GM23338 (cell line): ENCODE measurements around the gene IPCEF1. TPM values are rescaled to one million over a fixed set of nuclear protein-coding genes. Genes with fewer than 3 reads are reported as not detected.

Experiments
- ATAC-seq: fragments of 200-7000 bp; cut with Tn5 transposase; 3 replicates; pipeline ENCODE4 v1.9.1; 2020
- DNase-seq: peaks from one replicate; pipeline ENCODE4 v3.0.0-alpha.2; 2015; ENCODE audit warnings: low spot score
- H2AFZ ChIP-seq: fragments of 200-600 bp; sonication (generic); 2 replicates; pipeline ENCODE4 v1.8.0; 2016; ENCODE audit warnings: antibody characterized with exemption, mild to moderate bottlenecking, moderate library complexity
- H3F3A ChIP-seq: fragments of 200-600 bp; sonication (generic); replicated peaks from 2 replicates; pipeline ENCODE4 v1.8.0; 2017; ENCODE audit warnings: antibody characterized with exemption, mixed run types, low read depth
- H3K27ac ChIP-seq: fragments of 200-600 bp; sonication (generic); 2 replicates; pipeline ENCODE4 v1.6.1; 2016; ENCODE audit warnings: low read depth
- H3K27me3 ChIP-seq: fragments of 200-600 bp; sonication (generic); 2 replicates; pipeline ENCODE4 v1.8.0; 2016; ENCODE audit warnings: mild to moderate bottlenecking, mixed run types, moderate library complexity; ENCODE audit not compliant: insufficient read depth
- H3K36me3 ChIP-seq: fragments of 200-600 bp; sonication (generic); 2 replicates; pipeline ENCODE4 v1.8.0; 2016; ENCODE audit warnings: mild to moderate bottlenecking; ENCODE audit not compliant: insufficient read depth
- H3K4me1 ChIP-seq: fragments of 200-600 bp; sonication (generic); 2 replicates; pipeline ENCODE4 v1.8.0; 2016; ENCODE audit warnings: mild to moderate bottlenecking, moderate library complexity; ENCODE audit not compliant: insufficient read depth
- H3K4me2 ChIP-seq: fragments of 200-600 bp; sonication (generic); 2 replicates; pipeline ENCODE4 v1.7.1; 2017; ENCODE audit warnings: mixed run types
- H3K4me3 ChIP-seq: fragments of 200-600 bp; sonication (generic); 2 replicates; pipeline ENCODE4 v1.6.1; 2016; ENCODE audit warnings: mixed run types
- H3K79me2 ChIP-seq: fragments of 200-600 bp; sonication (generic); replicated peaks from 2 replicates; pipeline ENCODE4 v1.8.0; 2017; ENCODE audit warnings: mild to moderate bottlenecking; ENCODE audit not compliant: insufficient read depth
- H3K9me2 ChIP-seq: fragments of 200-600 bp; sonication (generic); 2 replicates; pipeline ENCODE4 v1.8.0; 2017; ENCODE audit not compliant: insufficient read depth
- H4K20me1 ChIP-seq: fragments of 200-600 bp; sonication (generic); replicated peaks from 2 replicates; pipeline ENCODE4 v1.8.0; 2017; ENCODE audit warnings: mild to moderate bottlenecking; ENCODE audit not compliant: insufficient read depth
- H3K27ac Mint-ChIP-seq: 2 replicates; pipeline ENCODE4 v1.8.0; 2020; ENCODE audit warnings: inconsistent platforms, mild to moderate bottlenecking, moderate library complexity, mixed read lengths
- H3K27me3 Mint-ChIP-seq: 3 replicates; pipeline ENCODE4 v1.8.0; 2022; ENCODE audit warnings: low read depth, mild to moderate bottlenecking, moderate library complexity, mixed read lengths, inconsistent platforms; ENCODE audit not compliant: insufficient read depth, poor library complexity
- H3K36me3 Mint-ChIP-seq: 3 replicates; pipeline ENCODE4 v1.8.0; 2021; ENCODE audit warnings: low read depth, mild to moderate bottlenecking, inconsistent platforms, moderate library complexity, mixed read lengths
- H3K4me1 Mint-ChIP-seq: 3 replicates; pipeline ENCODE4 v1.8.0; 2020; ENCODE audit warnings: mild to moderate bottlenecking, inconsistent platforms, mixed read lengths
- H3K4me3 Mint-ChIP-seq: 3 replicates; pipeline ENCODE4 v1.8.0; 2021; ENCODE audit warnings: moderate library complexity, mild to moderate bottlenecking, inconsistent platforms, mixed read lengths
- H3K9me3 Mint-ChIP-seq: 3 replicates; pipeline ENCODE4 v1.8.0; 2020; ENCODE audit warnings: moderate library complexity, mild to moderate bottlenecking, inconsistent platforms, mixed read lengths
- CREB1 ChIP-seq: fragments of 250-450 bp; sonication (Bioruptor Pico); IDR thresholded peaks from 2 replicates; pipeline ENCODE4 v1.5.0; 2020; ENCODE audit warnings: low read depth, mild to moderate bottlenecking, moderate library complexity
- CTCF ChIP-seq, 2 experiments: fragments of 200-600 bp in 1 of 2; sonication (generic) in 1 of 2; conservative IDR thresholded peaks; 2 replicates each; pipeline versions ENCODE4 v1.5.1 to v1.6.1; 2016 to 2017; ENCODE audit warnings: antibody characterized with exemption in 2 of 2, low read depth in 2 of 2, mild to moderate bottlenecking in 2 of 2, moderate library complexity in 1 of 2
- ETS1 ChIP-seq: IDR thresholded peaks from 2 replicates; pipeline ENCODE4 v1.6.1; 2016; ENCODE audit warnings: antibody characterized with exemption
- EZH2 ChIP-seq: fragments of 200-600 bp; sonication (generic); IDR thresholded peaks from one replicate; pipeline ENCODE4 v1.8.0; 2017; ENCODE audit warnings: antibody characterized with exemption, mild to moderate bottlenecking, low read depth; ENCODE audit not compliant: unreplicated experiment
- EZH2phosphoT487 ChIP-seq: fragments of 200-600 bp; sonication (generic); IDR thresholded peaks from one replicate; pipeline ENCODE4 v1.8.1; 2018; ENCODE audit warnings: antibody characterized with exemption; ENCODE audit not compliant: unreplicated experiment
- JUNB ChIP-seq: IDR thresholded peaks from one replicate; pipeline ENCODE4 v1.6.1; 2016; ENCODE audit warnings: antibody characterized with exemption; ENCODE audit not compliant: unreplicated experiment
- NANOG ChIP-seq: IDR thresholded peaks from 2 replicates; pipeline ENCODE4 v1.6.1; 2016; ENCODE audit warnings: antibody characterized with exemption, borderline replicate concordance
- POLR2AphosphoS5 ChIP-seq: IDR thresholded peaks from 2 replicates; pipeline ENCODE4 v1.6.1; 2016; ENCODE audit warnings: antibody characterized with exemption, low read depth
- REST ChIP-seq: IDR thresholded peaks from one replicate; pipeline ENCODE4 v1.6.1; 2018; ENCODE audit warnings: antibody characterized with exemption; ENCODE audit not compliant: unreplicated experiment
- STAT1 ChIP-seq: IDR thresholded peaks from one replicate; pipeline ENCODE4 v1.6.1; 2016; ENCODE audit warnings: antibody characterized with exemption; ENCODE audit not compliant: unreplicated experiment
- ZNF114 ChIP-seq: fragments of 250-450 bp; sonication (Bioruptor Pico); IDR thresholded peaks from 2 replicates; pipeline ENCODE4 v1.5.0; 2020; ENCODE audit warnings: mild to moderate bottlenecking, moderate library complexity
- ZNF331 ChIP-seq: fragments of 250-450 bp; sonication (Bioruptor Pico); IDR thresholded peaks from 2 replicates; pipeline ENCODE4 v1.5.0; 2020; ENCODE audit warnings: low read depth, mild to moderate bottlenecking, moderate library complexity
- polyA plus RNA-seq: library from polyadenylated mRNA; unstranded; fragments of >200 nt; fragmentation: Nextera tagmentation; extraction: Ambion mirVana; gene quantifications from 2 replicates; pipeline ENCODE4 v1.2.1, GENCODE V29; 2016
- total RNA-seq: library from RNA; depleted of rRNA; stranded (reverse); fragments of >200 nt; shearing (Covaris generic); gene quantifications from 2 replicates; pipeline ENCODE4 v1.2.3, GENCODE V29; 2014
- TF ChIP-seq, protein P1 (sequence below): fragments of 250-450 bp; sonication (Bioruptor Pico); IDR thresholded peaks from 2 replicates; pipeline ENCODE4 v1.5.0; 2020; ENCODE audit warnings: mild to moderate bottlenecking, moderate library complexity

IPCEF1 gene
- total and polyA plus RNA-seq, 2 experiments from 2014 or later = 0.15 to 1.8 TPM

DNA sequence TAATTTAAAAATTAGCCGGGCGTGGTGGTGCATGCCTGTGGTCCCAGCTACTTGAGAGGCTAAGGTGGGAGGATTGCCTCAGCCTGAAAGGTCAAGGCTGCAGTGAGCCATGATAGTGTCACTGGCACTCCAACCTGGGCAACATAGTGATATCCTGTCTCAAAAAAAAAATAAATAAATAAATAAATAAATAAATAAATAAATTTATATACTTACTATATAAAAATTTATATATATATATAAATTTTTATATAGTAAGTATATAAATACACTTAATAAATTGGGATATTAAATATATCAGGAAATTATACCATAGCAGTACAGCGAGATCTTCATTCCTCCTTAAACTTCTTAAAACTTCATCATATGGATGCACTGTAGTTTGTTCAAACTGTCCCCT lies 23.0 kb upstream of the IPCEF1 start:
- no peaks in the 10 kb centered on the region for H4K20me1 ChIP-seq
- H3K27me3 Mint-ChIP-seq = peaks cover 2% of the 10 kb centered on the region
- DNase-seq = no peak

More for the DNA sequence above, 23.0 kb upstream of the IPCEF1 start:
- no peak overlapping the region for H3K27ac Mint-ChIP-seq
- no peaks in the 10 kb centered on the region for H3F3A ChIP-seq
- H3K9me2 ChIP-seq = no peaks in the 10 kb centered on the region
- no peak overlapping the region for H3K4me2 ChIP-seq
- H3K4me3 Mint-ChIP-seq = no peak overlapping the region
- H3K36me3 ChIP-seq = no peaks in the 10 kb centered on the region
- no peak overlapping the region for H3K27ac ChIP-seq
- no peaks in the 10 kb centered on the region for H3K4me1 ChIP-seq
- peaks cover 9% of the 10 kb centered on the region for H3K4me1 Mint-ChIP-seq
- H3K79me2 ChIP-seq = no peaks in the 10 kb centered on the region
- TF ChIP-seq ZNF331 (no peak), STAT1 (no peak), EZH2 (no peak), CREB1 (CRISPR knock-in tag) (no peak), JUNB (no peak), ZNF114 (no peak), CTCF (conservative IDR thresholded peaks at IDR 0.05; ENCODE audit: low read depth in 2 of 2) (no peak), ETS1 (no peak), EZH2phosphoT487 (no peak), REST (no peak), NANOG (no peak), POLR2AphosphoS5 (no peak)
- TF ChIP-seq, protein P1, sequence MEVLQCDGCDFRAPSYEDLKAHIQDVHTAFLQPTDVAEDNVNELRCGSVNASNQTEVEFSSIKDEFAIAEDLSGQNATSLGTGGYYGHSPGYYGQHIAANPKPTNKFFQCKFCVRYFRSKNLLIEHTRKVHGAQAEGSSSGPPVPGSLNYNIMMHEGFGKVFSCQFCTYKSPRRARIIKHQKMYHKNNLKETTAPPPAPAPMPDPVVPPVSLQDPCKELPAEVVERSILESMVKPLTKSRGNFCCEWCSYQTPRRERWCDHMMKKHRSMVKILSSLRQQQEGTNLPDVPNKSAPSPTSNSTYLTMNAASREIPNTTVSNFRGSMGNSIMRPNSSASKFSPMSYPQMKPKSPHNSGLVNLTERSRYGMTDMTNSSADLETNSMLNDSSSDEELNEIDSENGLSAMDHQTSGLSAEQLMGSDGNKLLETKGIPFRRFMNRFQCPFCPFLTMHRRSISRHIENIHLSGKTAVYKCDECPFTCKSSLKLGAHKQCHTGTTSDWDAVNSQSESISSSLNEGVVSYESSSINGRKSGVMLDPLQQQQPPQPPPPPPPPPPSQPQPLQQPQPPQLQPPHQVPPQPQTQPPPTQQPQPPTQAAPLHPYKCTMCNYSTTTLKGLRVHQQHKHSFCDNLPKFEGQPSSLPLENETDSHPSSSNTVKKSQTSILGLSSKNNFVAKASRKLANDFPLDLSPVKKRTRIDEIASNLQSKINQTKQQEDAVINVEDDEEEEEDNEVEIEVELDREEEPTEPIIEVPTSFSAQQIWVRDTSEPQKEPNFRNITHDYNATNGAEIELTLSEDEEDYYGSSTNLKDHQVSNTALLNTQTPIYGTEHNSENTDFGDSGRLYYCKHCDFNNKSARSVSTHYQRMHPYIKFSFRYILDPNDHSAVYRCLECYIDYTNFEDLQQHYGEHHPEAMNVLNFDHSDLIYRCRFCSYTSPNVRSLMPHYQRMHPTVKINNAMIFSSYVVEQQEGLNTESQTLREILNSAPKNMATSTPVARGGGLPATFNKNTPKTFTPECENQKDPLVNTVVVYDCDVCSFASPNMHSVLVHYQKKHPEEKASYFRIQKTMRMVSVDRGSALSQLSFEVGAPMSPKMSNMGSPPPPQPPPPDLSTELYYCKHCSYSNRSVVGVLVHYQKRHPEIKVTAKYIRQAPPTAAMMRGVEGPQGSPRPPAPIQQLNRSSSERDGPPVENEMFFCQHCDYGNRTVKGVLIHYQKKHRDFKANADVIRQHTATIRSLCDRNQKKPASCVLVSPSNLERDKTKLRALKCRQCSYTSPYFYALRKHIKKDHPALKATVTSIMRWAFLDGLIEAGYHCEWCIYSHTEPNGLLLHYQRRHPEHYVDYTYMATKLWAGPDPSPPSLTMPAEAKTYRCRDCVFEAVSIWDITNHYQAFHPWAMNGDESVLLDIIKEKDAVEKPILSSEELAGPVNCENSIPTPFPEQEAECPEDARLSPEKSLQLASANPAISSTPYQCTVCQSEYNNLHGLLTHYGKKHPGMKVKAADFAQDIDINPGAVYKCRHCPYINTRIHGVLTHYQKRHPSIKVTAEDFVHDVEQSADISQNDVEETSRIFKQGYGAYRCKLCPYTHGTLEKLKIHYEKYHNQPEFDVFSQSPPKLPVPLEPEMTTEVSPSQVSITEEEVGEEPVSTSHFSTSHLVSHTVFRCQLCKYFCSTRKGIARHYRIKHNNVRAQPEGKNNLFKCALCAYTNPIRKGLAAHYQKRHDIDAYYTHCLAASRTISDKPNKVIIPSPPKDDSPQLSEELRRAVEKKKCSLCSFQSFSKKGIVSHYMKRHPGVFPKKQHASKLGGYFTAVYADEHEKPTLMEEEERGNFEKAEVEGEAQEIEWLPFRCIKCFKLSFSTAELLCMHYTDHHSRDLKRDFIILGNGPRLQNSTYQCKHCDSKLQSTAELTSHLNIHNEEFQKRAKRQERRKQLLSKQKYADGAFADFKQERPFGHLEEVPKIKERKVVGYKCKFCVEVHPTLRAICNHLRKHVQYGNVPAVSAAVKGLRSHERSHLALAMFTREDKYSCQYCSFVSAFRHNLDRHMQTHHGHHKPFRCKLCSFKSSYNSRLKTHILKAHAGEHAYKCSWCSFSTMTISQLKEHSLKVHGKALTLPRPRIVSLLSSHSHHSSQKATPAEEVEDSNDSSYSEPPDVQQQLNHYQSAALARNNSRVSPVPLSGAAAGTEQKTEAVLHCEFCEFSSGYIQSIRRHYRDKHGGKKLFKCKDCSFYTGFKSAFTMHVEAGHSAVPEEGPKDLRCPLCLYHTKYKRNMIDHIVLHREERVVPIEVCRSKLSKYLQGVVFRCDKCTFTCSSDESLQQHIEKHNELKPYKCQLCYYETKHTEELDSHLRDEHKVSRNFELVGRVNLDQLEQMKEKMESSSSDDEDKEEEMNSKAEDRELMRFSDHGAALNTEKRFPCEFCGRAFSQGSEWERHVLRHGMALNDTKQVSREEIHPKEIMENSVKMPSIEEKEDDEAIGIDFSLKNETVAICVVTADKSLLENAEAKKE (CRISPR knock-in tag) = no peak
- H3K4me3 ChIP-seq = no peak overlapping the region
- H3K27me3 ChIP-seq = no peaks in the 10 kb centered on the region
- H2AFZ ChIP-seq = no peak overlapping the region
- no peaks in the 10 kb centered on the region for H3K9me3 Mint-ChIP-seq
- ATAC-seq = no peak
- no peaks in the 10 kb centered on the region for H3K36me3 Mint-ChIP-seq
